ENCODE data around the gene OTOGL. TPM values are rescaled to one million over a fixed set of nuclear protein-coding genes. Genes with fewer than 3 reads are reported as not detected.

Gene OTOGL
- total RNA-seq, 4 donors from 2014 or later = 0.03 to 0.10 (median 0.04) TPM; not detected in 1

DNA sequence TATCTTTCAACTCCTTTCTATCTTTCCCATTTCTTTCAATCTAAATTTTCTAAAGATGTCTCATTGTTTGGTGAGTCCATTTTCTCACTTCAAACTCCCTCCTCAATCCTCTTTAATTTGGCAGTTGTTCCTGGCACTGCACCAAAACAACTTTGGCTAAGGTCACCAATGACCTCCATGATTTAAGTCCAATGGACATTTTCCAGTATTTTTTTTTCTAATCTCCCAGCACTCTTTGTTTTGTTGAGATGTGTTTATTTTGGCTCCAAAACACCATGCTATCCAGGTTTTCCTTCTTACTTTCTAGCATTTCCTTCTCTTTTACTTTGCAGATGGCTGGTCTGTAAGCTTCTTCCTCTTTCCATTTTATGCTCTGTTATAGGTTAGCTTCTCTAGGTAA lies 42.5 kb upstream of the OTOGL start:
- DNase-seq = peak in 1 of 2 donors; percentile 13

DNA sequence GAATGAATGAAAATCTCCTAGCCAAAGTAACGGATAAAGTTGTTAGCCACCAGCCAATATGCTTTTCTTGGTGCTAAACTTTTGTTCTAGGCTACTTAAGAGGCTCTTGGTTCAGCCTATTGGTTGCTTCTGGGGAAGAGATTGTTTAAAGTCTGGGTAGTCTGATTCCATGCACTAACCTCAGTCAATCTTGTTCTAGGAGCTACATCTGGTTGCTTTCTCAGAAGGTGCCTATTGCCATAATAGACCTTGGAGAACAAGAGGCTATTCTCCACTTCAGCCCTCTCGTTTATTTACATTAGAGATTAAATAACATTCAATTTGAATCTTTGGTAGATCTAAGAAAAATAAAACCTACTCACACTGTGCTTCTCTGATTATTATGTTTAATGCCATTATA lies 40.8 kb upstream of the OTOGL start:
- intact Hi-C loops (cut with DNase I; ENCODE audit: low total_unique reads) (no loop called here), in situ Hi-C loops (cut with MboI; ENCODE audit: low sequenced_read_pairs in 4 of 4) (no loop called here)
- Histone ChIP-seq H3K27me3 (no peaks in the 10 kb centered on the region), H3K27ac (no peak overlapping the region), H3K9me3 (no peaks in the 10 kb centered on the region), H3K4me3 (no peak overlapping the region), H3K36me3 (no peaks in the 10 kb centered on the region), H3K4me1 (peaks cover 0 to 6% of the 10 kb centered on the region in 2 donors)
- DNase-seq (no peak), ATAC-seq (no peak)
- TF ChIP-seq, protein P1, sequence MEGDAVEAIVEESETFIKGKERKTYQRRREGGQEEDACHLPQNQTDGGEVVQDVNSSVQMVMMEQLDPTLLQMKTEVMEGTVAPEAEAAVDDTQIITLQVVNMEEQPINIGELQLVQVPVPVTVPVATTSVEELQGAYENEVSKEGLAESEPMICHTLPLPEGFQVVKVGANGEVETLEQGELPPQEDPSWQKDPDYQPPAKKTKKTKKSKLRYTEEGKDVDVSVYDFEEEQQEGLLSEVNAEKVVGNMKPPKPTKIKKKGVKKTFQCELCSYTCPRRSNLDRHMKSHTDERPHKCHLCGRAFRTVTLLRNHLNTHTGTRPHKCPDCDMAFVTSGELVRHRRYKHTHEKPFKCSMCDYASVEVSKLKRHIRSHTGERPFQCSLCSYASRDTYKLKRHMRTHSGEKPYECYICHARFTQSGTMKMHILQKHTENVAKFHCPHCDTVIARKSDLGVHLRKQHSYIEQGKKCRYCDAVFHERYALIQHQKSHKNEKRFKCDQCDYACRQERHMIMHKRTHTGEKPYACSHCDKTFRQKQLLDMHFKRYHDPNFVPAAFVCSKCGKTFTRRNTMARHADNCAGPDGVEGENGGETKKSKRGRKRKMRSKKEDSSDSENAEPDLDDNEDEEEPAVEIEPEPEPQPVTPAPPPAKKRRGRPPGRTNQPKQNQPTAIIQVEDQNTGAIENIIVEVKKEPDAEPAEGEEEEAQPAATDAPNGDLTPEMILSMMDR (IDR thresholded peaks at IDR 0.05 in 4 of 5, conservative IDR thresholded peaks at IDR 0.05 in 1 of 5) = no peak
- TF ChIP-seq POLR2A (IDR thresholded peaks at IDR 0.05) = no peak

More for the DNA sequence above, 42.5 kb upstream of the OTOGL start:
- no peak for ATAC-seq
- Histone ChIP-seq H3K9me3 (no peaks in the 10 kb centered on the region), H3K27ac (no peak overlapping the region), H3K36me3 (no peaks in the 10 kb centered on the region), H3K4me3 (no peak overlapping the region), H3K27me3 (no peaks in the 10 kb centered on the region), H3K4me1 (peaks cover 0 to 6% of the 10 kb centered on the region in 2 donors)
- in situ Hi-C loops (cut with MboI; ENCODE audit: low sequenced_read_pairs in 4 of 4) (no loop called here), intact Hi-C loops (cut with DNase I; ENCODE audit: low total_unique reads) (no loop called here)
- TF ChIP-seq POLR2A (IDR thresholded peaks at IDR 0.05) = no peak
- TF ChIP-seq, protein P1 (IDR thresholded peaks at IDR 0.05 in 4 of 5, conservative IDR thresholded peaks at IDR 0.05 in 1 of 5) = no peak

DNA sequence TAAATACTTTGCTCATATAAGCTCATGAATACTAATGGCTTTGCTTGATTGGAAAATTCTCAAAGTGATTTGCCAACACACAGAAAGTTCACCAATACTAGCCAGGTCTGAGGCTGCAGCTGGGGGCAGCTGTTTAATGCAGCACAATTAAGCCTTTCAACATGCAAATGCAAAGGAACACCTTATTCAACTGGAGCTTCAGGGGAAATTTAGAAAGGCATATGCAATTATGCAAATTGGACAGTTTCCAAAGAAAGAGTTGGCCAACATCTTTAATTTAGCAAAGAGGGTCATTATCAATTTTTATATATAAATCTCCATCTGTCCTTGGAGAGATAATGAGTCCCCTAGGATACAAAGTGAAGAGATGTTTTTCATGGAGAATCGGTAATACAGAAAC lies 40.2 kb upstream of the OTOGL start:
- no peak overlapping the region for H3K4me3 ChIP-seq
- no peaks in the 10 kb centered on the region for H3K9me3 ChIP-seq
- H3K27ac ChIP-seq = no peak overlapping the region
- ATAC-seq (no peak), DNase-seq (no peak)
- no peaks in the 10 kb centered on the region for H3K36me3 ChIP-seq
- no peaks in the 10 kb centered on the region for H3K27me3 ChIP-seq
- in situ Hi-C loops (cut with MboI; ENCODE audit: low sequenced_read_pairs in 4 of 4) (no loop called here), intact Hi-C loops (cut with DNase I; ENCODE audit: low total_unique reads) (no loop called here)
- TF ChIP-seq, protein P1 (IDR thresholded peaks at IDR 0.05 in 4 of 5, conservative IDR thresholded peaks at IDR 0.05 in 1 of 5) = no peak
- H3K4me1 ChIP-seq = peaks cover 0 to 6% of the 10 kb centered on the region in 2 donors

DNA sequence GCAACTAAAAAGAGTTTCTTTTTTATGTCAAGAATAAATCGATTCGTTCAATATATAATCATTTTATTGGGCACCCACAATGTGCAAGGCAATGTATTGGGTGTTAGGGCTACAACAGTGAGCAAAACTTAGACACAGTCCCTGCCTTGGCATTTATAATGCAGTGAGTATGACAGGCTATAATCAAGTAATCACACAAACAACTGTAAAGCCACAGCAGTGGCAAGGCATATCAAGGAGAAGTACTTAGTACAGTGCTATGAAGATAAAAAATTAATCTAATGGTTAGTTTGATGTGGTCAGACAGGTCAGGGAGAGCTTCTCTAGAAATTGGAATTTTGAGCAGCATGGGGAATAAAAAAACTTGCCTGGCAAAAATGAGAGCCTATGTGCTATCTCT lies 39.5 kb upstream of the OTOGL start:
- in situ Hi-C loops (cut with MboI; ENCODE audit: low sequenced_read_pairs in 4 of 4) = no loop called here
- intact Hi-C loops (cut with DNase I; ENCODE audit: low total_unique reads) = no loop called here
- Histone ChIP-seq H3K9me3 (no peaks in the 10 kb centered on the region), H3K27ac (no peak overlapping the region), H3K27me3 (no peaks in the 10 kb centered on the region), H3K36me3 (no peaks in the 10 kb centered on the region), H3K4me1 (peaks cover 0 to 6% of the 10 kb centered on the region in 2 donors), H3K4me3 (no peak overlapping the region)
- DNase-seq (no peak), ATAC-seq (no peak)
- TF ChIP-seq, protein P1 (IDR thresholded peaks at IDR 0.05 in 4 of 5, conservative IDR thresholded peaks at IDR 0.05 in 1 of 5) = no peak
- TF ChIP-seq POLR2A (IDR thresholded peaks at IDR 0.05) = no peak

DNA sequence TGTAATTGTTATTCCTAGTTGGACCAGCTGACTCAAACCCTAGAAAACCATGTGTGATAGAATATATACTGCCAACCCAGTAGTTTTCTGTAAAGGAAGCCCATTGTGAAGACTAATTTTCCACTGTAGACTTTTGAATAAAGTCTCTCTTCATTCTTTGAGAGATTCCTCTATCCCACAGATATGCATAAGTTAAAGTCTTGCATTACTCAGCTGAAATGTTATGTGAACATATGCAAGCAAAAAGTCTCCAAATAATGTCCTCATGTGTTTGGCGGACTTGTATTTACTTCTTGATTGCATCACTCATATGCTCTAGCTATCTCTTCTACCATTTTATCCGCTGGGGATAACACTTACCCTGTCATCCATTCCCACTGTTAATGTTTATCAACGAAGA lies 35.1 kb upstream of the OTOGL start:
- Histone ChIP-seq H3K27me3 (no peaks in the 10 kb centered on the region), H3K27ac (no peak overlapping the region), H3K4me3 (no peak overlapping the region), H3K9me3 (no peaks in the 10 kb centered on the region), H3K36me3 (no peaks in the 10 kb centered on the region), H3K4me1 (no peaks in the 10 kb centered on the region)
- DNase-seq = no peak
- no peak for ATAC-seq
- in situ Hi-C loops (cut with MboI; ENCODE audit: low sequenced_read_pairs in 4 of 4) (no loop called here), intact Hi-C loops (cut with DNase I; ENCODE audit: low total_unique reads) (no loop called here)
- TF ChIP-seq POLR2A (IDR thresholded peaks at IDR 0.05) = no peak
- TF ChIP-seq, protein P1 (IDR thresholded peaks at IDR 0.05 in 4 of 5, conservative IDR thresholded peaks at IDR 0.05 in 1 of 5) = no peak
